ENCODE measurements around the gene MPC1L. TPM values are rescaled to one million over a fixed set of nuclear protein-coding genes. Genes with fewer than 3 reads are reported as not detected.

The MPC1L gene
- total RNA-seq, 1 donor from 2014 or later: not detected

- DNase-seq (ENCODE audit: low spot score): no peak
- Mint-ChIP-seq H3K27ac (ENCODE audit: unreplicated experiment) (no peak overlapping the region), H3K4me1 (ENCODE audit: low read depth) (no peaks in the 10 kb centered on the region), H3K9me3 (ENCODE audit: low read depth) (peaks cover 3% of the 10 kb centered on the region), H3K36me3 (ENCODE audit: low read depth) (peaks cover 15% of the 10 kb centered on the region), H3K27me3 (ENCODE audit: low read depth) (no peaks in the 10 kb centered on the region), H3K4me3 (ENCODE audit: unreplicated experiment) (no peak overlapping the region)
- TF ChIP-seq, protein P1, sequence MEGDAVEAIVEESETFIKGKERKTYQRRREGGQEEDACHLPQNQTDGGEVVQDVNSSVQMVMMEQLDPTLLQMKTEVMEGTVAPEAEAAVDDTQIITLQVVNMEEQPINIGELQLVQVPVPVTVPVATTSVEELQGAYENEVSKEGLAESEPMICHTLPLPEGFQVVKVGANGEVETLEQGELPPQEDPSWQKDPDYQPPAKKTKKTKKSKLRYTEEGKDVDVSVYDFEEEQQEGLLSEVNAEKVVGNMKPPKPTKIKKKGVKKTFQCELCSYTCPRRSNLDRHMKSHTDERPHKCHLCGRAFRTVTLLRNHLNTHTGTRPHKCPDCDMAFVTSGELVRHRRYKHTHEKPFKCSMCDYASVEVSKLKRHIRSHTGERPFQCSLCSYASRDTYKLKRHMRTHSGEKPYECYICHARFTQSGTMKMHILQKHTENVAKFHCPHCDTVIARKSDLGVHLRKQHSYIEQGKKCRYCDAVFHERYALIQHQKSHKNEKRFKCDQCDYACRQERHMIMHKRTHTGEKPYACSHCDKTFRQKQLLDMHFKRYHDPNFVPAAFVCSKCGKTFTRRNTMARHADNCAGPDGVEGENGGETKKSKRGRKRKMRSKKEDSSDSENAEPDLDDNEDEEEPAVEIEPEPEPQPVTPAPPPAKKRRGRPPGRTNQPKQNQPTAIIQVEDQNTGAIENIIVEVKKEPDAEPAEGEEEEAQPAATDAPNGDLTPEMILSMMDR (IDR thresholded peaks at IDR 0.05): no peak
These were observed 5.3 kb downstream of the MPC1L start for GRCh38 chrX:40628506-40628905.

- Mint-ChIP-seq H3K27me3 (ENCODE audit: low read depth) (no peaks in the 10 kb centered on the region), H3K4me3 (ENCODE audit: unreplicated experiment) (no peak overlapping the region), H3K4me1 (ENCODE audit: low read depth) (no peaks in the 10 kb centered on the region), H3K36me3 (ENCODE audit: low read depth) (peaks cover 24% of the 10 kb centered on the region), H3K27ac (ENCODE audit: unreplicated experiment) (no peak overlapping the region), H3K9me3 (ENCODE audit: low read depth) (no peaks in the 10 kb centered on the region)
- TF ChIP-seq, protein P1 (IDR thresholded peaks at IDR 0.05): no peak
- DNase-seq (ENCODE audit: low spot score): no peak
These were observed 9.0 kb downstream of the MPC1L start for GRCh38 chrX:40632199-40632598.

DNA sequence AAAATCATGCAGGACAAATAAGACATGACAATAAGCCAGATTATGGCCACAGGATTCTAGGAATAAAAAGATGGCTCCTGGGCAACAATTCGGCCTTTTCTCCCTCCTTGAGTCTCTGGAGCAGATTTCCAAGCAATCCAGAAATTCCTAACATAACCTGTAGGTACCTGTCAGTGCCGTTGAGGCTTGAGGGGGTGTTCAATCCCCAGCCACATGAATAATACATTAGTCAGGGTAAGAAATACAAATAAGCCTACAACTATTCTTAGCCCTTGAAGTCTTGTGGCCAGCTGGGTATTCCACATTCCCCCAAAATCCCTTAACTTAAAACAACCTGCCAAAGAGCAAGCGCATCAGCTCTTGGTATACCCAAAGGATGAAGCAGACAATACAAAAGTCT lies 14.5 kb downstream of the MPC1L start:
- Mint-ChIP-seq H3K4me3 (ENCODE audit: unreplicated experiment) (no peak overlapping the region), H3K36me3 (ENCODE audit: low read depth) (peaks cover 16% of the 10 kb centered on the region)

GRCh38 chrX:40644176-40644575 lies 20.9 kb downstream of the MPC1L start:
- peak overlapping the region; percentile 47 for H3K27ac Mint-ChIP-seq (ENCODE audit: unreplicated experiment)
- TF ChIP-seq, protein P1 (IDR thresholded peaks at IDR 0.05): no peak
- H3K36me3 Mint-ChIP-seq (ENCODE audit: low read depth): peaks cover 2% of the 10 kb centered on the region
- no peaks in the 10 kb centered on the region for H3K27me3 Mint-ChIP-seq (ENCODE audit: low read depth)
- peaks cover 2% of the 10 kb centered on the region for H3K9me3 Mint-ChIP-seq (ENCODE audit: low read depth)
- DNase-seq (ENCODE audit: low spot score): no peak
- peaks cover 30% of the 10 kb centered on the region for H3K4me1 Mint-ChIP-seq (ENCODE audit: low read depth)
- peak overlapping the region; percentile 47 for H3K4me3 Mint-ChIP-seq (ENCODE audit: unreplicated experiment)

More for the DNA sequence above, 14.5 kb downstream of the MPC1L start:
- H3K27ac Mint-ChIP-seq (ENCODE audit: unreplicated experiment): no peak overlapping the region
- peaks cover 6% of the 10 kb centered on the region for H3K4me1 Mint-ChIP-seq (ENCODE audit: low read depth)
- DNase-seq (ENCODE audit: low spot score): no peak
- no peaks in the 10 kb centered on the region for H3K27me3 Mint-ChIP-seq (ENCODE audit: low read depth)
- no peaks in the 10 kb centered on the region for H3K9me3 Mint-ChIP-seq (ENCODE audit: low read depth)
- TF ChIP-seq, protein P1 (IDR thresholded peaks at IDR 0.05): no peak

DNA sequence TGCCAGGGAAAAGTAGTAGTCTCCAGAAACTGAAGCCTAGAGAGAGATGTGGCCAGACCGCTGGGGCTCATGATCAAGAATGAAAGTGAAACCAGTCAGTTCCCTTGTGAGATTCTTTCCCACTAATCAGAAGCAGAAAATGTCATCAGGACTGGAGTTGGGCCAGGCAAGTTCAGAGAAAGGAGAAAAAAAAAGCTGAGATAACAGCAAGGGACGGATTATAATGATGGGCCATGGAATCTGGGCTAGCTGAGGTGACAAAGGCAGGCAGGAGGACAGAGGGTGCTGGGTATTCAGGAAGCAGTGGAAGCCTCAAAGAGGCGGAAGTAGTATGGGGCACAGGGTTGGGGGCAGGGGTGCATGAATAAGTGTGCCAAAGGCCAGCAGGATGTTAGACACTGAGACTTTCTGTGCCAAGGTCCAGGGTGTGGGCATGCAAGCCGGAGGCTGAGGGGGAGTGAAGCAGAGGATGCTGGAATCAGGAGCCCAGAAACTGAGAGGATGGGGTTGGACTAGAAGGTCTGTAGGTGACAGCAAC lies 21.7 kb downstream of the MPC1L start:
- Mint-ChIP-seq H3K27ac (ENCODE audit: unreplicated experiment) (peak overlapping the region; percentile 89), H3K4me3 (ENCODE audit: unreplicated experiment) (peak overlapping the region; percentile 63), H3K36me3 (ENCODE audit: low read depth) (peaks cover 2% of the 10 kb centered on the region), H3K27me3 (ENCODE audit: low read depth) (no peaks in the 10 kb centered on the region), H3K9me3 (ENCODE audit: low read depth) (peaks cover 2% of the 10 kb centered on the region), H3K4me1 (ENCODE audit: low read depth) (peaks cover 30% of the 10 kb centered on the region)
- no peak for DNase-seq (ENCODE audit: low spot score)
- TF ChIP-seq, protein P1 (IDR thresholded peaks at IDR 0.05): no peak

Measured in chondrocyte (in vitro differentiated cells).